Smooth muscle cell of the brain vasculature (primary cell): ENCODE data around the gene NSMCE4A.
"Not testable (repeated sequence)": the region's sequence is repeated elsewhere in the genome, so short reads cannot be mapped to it uniquely, and the experiment has no call there.

Experiments used
- DNase-seq: peaks from one replicate; pipeline ENCODE4 v3.0.0-alpha.2; 2012; ENCODE audit warnings: low read depth, low spot score

The NSMCE4A gene

GRCh38 chr10:121936295-121936694 lies 38.7 kb downstream of the NSMCE4A start:
- no peak for DNase-seq

- no peak for DNase-seq
Observed at GRCh38 chr10:121935702-121936101, 39.3 kb downstream of the NSMCE4A start.

- not testable (repeated sequence) for DNase-seq
Observed at GRCh38 chr10:121930268-121931085, 44.5 kb downstream of the NSMCE4A start.

- not testable (repeated sequence) for DNase-seq
Observed at GRCh38 chr10:121929585-121930267, 45.3 kb downstream of the NSMCE4A start.

- DNase-seq: no peak
Observed at GRCh38 chr10:121928528-121928884, 46.5 kb downstream of the NSMCE4A start.

GRCh38 chr10:121927841-121928527 lies 47.0 kb downstream of the NSMCE4A start, which contains the start of gene ATE1:
Gene ATE1, minus strand, starts transcription at chr10:121928031. Its CDS starts 82 bp downstream, at chr10:121927949.
- DNase-seq: peak; percentile 85

GRCh38 chr10:121927318-121927840 lies 47.6 kb downstream of the NSMCE4A start:
- DNase-seq: no peak

GRCh38 chr10:121926671-121927317 lies 48.2 kb downstream of the NSMCE4A start:
- DNase-seq: no peak

GRCh38 chr10:121926157-121926556 lies 48.9 kb downstream of the NSMCE4A start:
- DNase-seq: no peak

GRCh38 chr10:121921238-121921931 lies 53.6 kb downstream of the NSMCE4A start:
- DNase-seq: no peak

- DNase-seq: no peak
Observed at GRCh38 chr10:121919666-121920065, 55.4 kb downstream of the NSMCE4A start.

- DNase-seq: not testable (repeated sequence)
Observed at GRCh38 chr10:121918800-121919199, 56.2 kb downstream of the NSMCE4A start.

GRCh38 chr10:121914661-121915060 lies 60.4 kb downstream of the NSMCE4A start:
- no peak for DNase-seq

- no peak for DNase-seq
Observed at GRCh38 chr10:121911421-121911697, 63.7 kb downstream of the NSMCE4A start.

- no peak for DNase-seq
Observed at GRCh38 chr10:121910673-121911420, 64.2 kb downstream of the NSMCE4A start.
